Activated CD4-positive, alpha-beta memory T cell treated with anti-CD3 and anti-CD28 coated beads, Interleukin-2, amount 10 ng/mL, durations not matched to agents 7 days and 5 days (primary cell): Measurements from ENCODE around the gene EIF2B5. TPM values are rescaled to one million over a fixed set of nuclear protein-coding genes. Genes with fewer than 3 reads are reported as not detected.

Source experiments
- CTCF ChIA-PET: fragments of 350-600 bp; sonication (Branson Sonifier 250); formaldehyde crosslinking; loops from one replicate; lab custom pipeline; 2021; ENCODE audit warnings: antibody characterized with exemption, inconsistent platforms; lab: Charles Lee
- POLR2A ChIA-PET: fragments of 350-600 bp; sonication (Branson Sonifier 250); formaldehyde crosslinking; loops from one replicate; lab custom pipeline; 2021; ENCODE audit warnings: antibody characterized with exemption; lab: Charles Lee
- DNase-seq: peaks from one replicate; pipeline ENCODE4 v3.0.0-alpha.2; 2020
- H3K27ac Mint-ChIP-seq: one replicate; pipeline ENCODE4 v1.8.0; 2021; ENCODE audit warnings: mild to moderate bottlenecking, mixed read lengths
- H3K27me3 Mint-ChIP-seq: one replicate; pipeline ENCODE4 v1.8.0; 2021; ENCODE audit warnings: mixed read lengths
- H3K36me3 Mint-ChIP-seq: one replicate; pipeline ENCODE4 v1.8.0; 2021; ENCODE audit warnings: low read depth, mixed read lengths
- H3K4me1 Mint-ChIP-seq: one replicate; pipeline ENCODE4 v1.8.0; 2021; ENCODE audit warnings: mixed read lengths
- H3K4me3 Mint-ChIP-seq: one replicate; pipeline ENCODE4 v1.8.0; 2021; ENCODE audit warnings: mild to moderate bottlenecking, mixed read lengths
- H3K9me3 Mint-ChIP-seq: one replicate; pipeline ENCODE4 v1.8.0; 2021; ENCODE audit warnings: mixed read lengths
- total RNA-seq, 2 experiments: library from RNA; stranded (reverse); gene quantifications; one replicate each; pipeline ENCODE4 v1.2.3, GENCODE V29; 2021

The EIF2B5 gene
- total RNA-seq, 2 experiments from 2014 or later: 45.9 to 47.8 TPM

GRCh38 chr3:184167786-184168185 lies 32.6 kb downstream of the EIF2B5 start:
- H3K27ac Mint-ChIP-seq: no peak overlapping the region
- POLR2A ChIA-PET: no interaction called here
- no peaks in the 10 kb centered on the region for H3K9me3 Mint-ChIP-seq
- peaks cover 4% of the 10 kb centered on the region for H3K4me1 Mint-ChIP-seq
- CTCF ChIA-PET: no interaction called here
- H3K27me3 Mint-ChIP-seq: no peaks in the 10 kb centered on the region
- no peak for DNase-seq
- peaks cover 37% of the 10 kb centered on the region for H3K36me3 Mint-ChIP-seq
- H3K4me3 Mint-ChIP-seq: no peak overlapping the region

GRCh38 chr3:184168363-184169120 lies 33.4 kb downstream of the EIF2B5 start:
- POLR2A ChIA-PET: no interaction called here
- Mint-ChIP-seq H3K27ac (no peak overlapping the region), H3K27me3 (no peaks in the 10 kb centered on the region), H3K9me3 (no peaks in the 10 kb centered on the region), H3K36me3 (peaks cover 39% of the 10 kb centered on the region), H3K4me1 (peaks cover 4% of the 10 kb centered on the region), H3K4me3 (no peak overlapping the region)
- no peak for DNase-seq
- CTCF ChIA-PET: no interaction called here

GRCh38 chr3:184169896-184170875 lies 35.0 kb downstream of the EIF2B5 start:
- CTCF ChIA-PET: interaction anchor here (1.0 to 1.2 kb wide), 2 partner anchors 14 to 80 kb away, joined by 3 read pairs; no protein-coding TSS in a partner anchor
- Mint-ChIP-seq H3K36me3 (peaks cover 28% of the 10 kb centered on the region), H3K4me1 (peaks cover 9% of the 10 kb centered on the region), H3K27me3 (no peaks in the 10 kb centered on the region), H3K4me3 (no peak overlapping the region), H3K27ac (no peak overlapping the region), H3K9me3 (no peaks in the 10 kb centered on the region)
- POLR2A ChIA-PET: interaction anchor here (0.8 kb wide), 1 partner anchor 15 kb away, joined by 3 read pairs; no protein-coding TSS in a partner anchor
- DNase-seq: no peak

GRCh38 chr3:184171562-184171961 lies 36.4 kb downstream of the EIF2B5 start:
- Mint-ChIP-seq H3K27me3 (no peaks in the 10 kb centered on the region), H3K4me1 (peaks cover 23% of the 10 kb centered on the region), H3K36me3 (peaks cover 27% of the 10 kb centered on the region), H3K27ac (no peak overlapping the region), H3K9me3 (no peaks in the 10 kb centered on the region), H3K4me3 (no peak overlapping the region)
- no peak for DNase-seq
- POLR2A ChIA-PET: no interaction called here
- CTCF ChIA-PET: no interaction called here

- Mint-ChIP-seq H3K9me3 (no peaks in the 10 kb centered on the region), H3K4me3 (no peak overlapping the region), H3K27ac (peak overlapping the region; percentile 17), H3K27me3 (no peaks in the 10 kb centered on the region), H3K36me3 (peaks cover 22% of the 10 kb centered on the region), H3K4me1 (peaks cover 27% of the 10 kb centered on the region)
- no peak for DNase-seq
- ChIA-PET POLR2A (interaction anchor here (1.0 to 5.6 kb wide), 3 partner anchors 13 to 87 kb away, joined by 4 to 36 read pairs (median 7); partner anchors contain the start of gene ABCF3), CTCF (interaction anchor here (0.8 to 1.4 kb wide), 2 partner anchors 9 to 17 kb away, joined by 3 read pairs; partner anchors contain the start of gene DVL3)
These were observed 37.7 kb downstream of the EIF2B5 start for GRCh38 chr3:184172681-184173373.

GRCh38 chr3:184173374-184173722 lies 38.2 kb downstream of the EIF2B5 start:
- CTCF ChIA-PET: interaction anchor here (1.4 kb wide), 1 partner anchor 18 kb away, joined by 3 read pairs; the partner anchor contains the start of gene DVL3
- H3K4me3 Mint-ChIP-seq: no peak overlapping the region
- H3K4me1 Mint-ChIP-seq: peaks cover 33% of the 10 kb centered on the region
- POLR2A ChIA-PET: interaction anchor here (1.0 to 5.6 kb wide), 3 partner anchors 13 to 88 kb away, joined by 4 to 36 read pairs (median 7); partner anchors contain the start of gene ABCF3
- H3K27me3 Mint-ChIP-seq: no peaks in the 10 kb centered on the region
- H3K36me3 Mint-ChIP-seq: peaks cover 27% of the 10 kb centered on the region
- peak overlapping the region; percentile 17 for H3K27ac Mint-ChIP-seq
- no peaks in the 10 kb centered on the region for H3K9me3 Mint-ChIP-seq
- no peak for DNase-seq

- CTCF ChIA-PET: interaction anchor here (0.7 to 1.4 kb wide), 3 partner anchors 11 to 38 kb away, joined by 3 read pairs; partner anchors contain the start of genes ABCF3 and DVL3
- peak overlapping the region; percentile 97 for H3K4me3 Mint-ChIP-seq
- DNase-seq: no peak
- peaks cover 37% of the 10 kb centered on the region for H3K36me3 Mint-ChIP-seq
- no peaks in the 10 kb centered on the region for H3K9me3 Mint-ChIP-seq
- peak overlapping the region; percentile 85 for H3K27ac Mint-ChIP-seq
- no peaks in the 10 kb centered on the region for H3K27me3 Mint-ChIP-seq
- POLR2A ChIA-PET: interaction anchor here (1.2 to 5.6 kb wide), 6 partner anchors 9 to 351 kb away, joined by 4 to 36 read pairs (median 6); partner anchors contain the start of genes ABCF3, DVL3 and PSMD2
- H3K4me1 Mint-ChIP-seq: peaks cover 33% of the 10 kb centered on the region
These were observed 39.1 kb downstream of the EIF2B5 start for GRCh38 chr3:184174284-184174645.

GRCh38 chr3:184174646-184175492 lies 39.7 kb downstream of the EIF2B5 start, which contains the start of gene AP2M1:
AP2M1 (plus strand) TSS chr3:184174855; CDS start chr3:184176994, 2,139 bp downstream.
- H3K36me3 Mint-ChIP-seq: peaks cover 41% of the 10 kb centered on the region
- POLR2A ChIA-PET: interaction anchor here (0.6 to 5.6 kb wide), 8 partner anchors 9 to 350 kb away, joined by 3 to 36 read pairs (median 5); partner anchors contain the start of genes ABCF3, DVL3, EIF2B5 and PSMD2

GRCh38 chr3:184175506-184175905 lies 40.3 kb downstream of the EIF2B5 start:
- ChIA-PET CTCF (interaction anchor here (1.4 kb wide), 1 partner anchor 10 kb away, joined by 3 read pairs; the partner anchor contains the start of gene ABCF3), POLR2A (interaction anchor here (0.6 to 5.6 kb wide), 7 partner anchors 8 to 350 kb away, joined by 3 to 36 read pairs (median 4); partner anchors contain the start of genes ABCF3, DVL3, EIF2B5 and PSMD2)
- Mint-ChIP-seq H3K9me3 (no peaks in the 10 kb centered on the region), H3K27ac (peak overlapping the region; percentile 83), H3K36me3 (peaks cover 46% of the 10 kb centered on the region), H3K27me3 (no peaks in the 10 kb centered on the region), H3K4me3 (peak overlapping the region; percentile 97), H3K4me1 (peaks cover 33% of the 10 kb centered on the region)
- DNase-seq: no peak

More at GRCh38 chr3:184174646-184175492, 39.7 kb downstream of the EIF2B5 start, which contains the start of gene AP2M1:
- Mint-ChIP-seq H3K4me1 (peaks cover 33% of the 10 kb centered on the region), H3K4me3 (peak within 1 kb of the TSS; percentile 97), H3K27me3 (no peaks in the 10 kb centered on the region), H3K9me3 (no peaks in the 10 kb centered on the region), H3K27ac (peak within 1 kb of the TSS; percentile 85)
- peak; percentile 98 for DNase-seq
- CTCF ChIA-PET: interaction anchor here (1.4 kb wide), 2 partner anchors 11 to 19 kb away, joined by 3 read pairs; partner anchors contain the start of genes ABCF3 and DVL3

GRCh38 chr3:184175981-184176376 lies 40.8 kb downstream of the EIF2B5 start:
- Mint-ChIP-seq H3K27me3 (no peaks in the 10 kb centered on the region), H3K36me3 (peaks cover 47% of the 10 kb centered on the region), H3K9me3 (no peaks in the 10 kb centered on the region), H3K4me1 (peaks cover 33% of the 10 kb centered on the region), H3K27ac (peak overlapping the region; percentile 83), H3K4me3 (peak overlapping the region; percentile 97)
- ChIA-PET POLR2A (interaction anchor here (1.7 to 5.6 kb wide), 3 partner anchors 8 to 349 kb away, joined by 4 to 36 read pairs (median 14); partner anchors contain the start of gene ABCF3), CTCF (interaction anchor here (1.4 kb wide), 1 partner anchor 10 kb away, joined by 3 read pairs; the partner anchor contains the start of gene ABCF3)
- DNase-seq: no peak
